Panc1 (cell line): ENCODE data around the gene KDM4E. TPM values are rescaled to one million over a fixed set of nuclear protein-coding genes. Genes with fewer than 3 reads are reported as not detected.

ENCODE experiments used
- ATAC-seq: fragments of 200-7000 bp; cut with Tn5 transposase; 2 replicates; pipeline ENCODE4 v1.9.1; 2020; ENCODE audit warnings: mild to moderate bottlenecking, moderate library complexity
- BruUV-seq: library from RNA; stranded (reverse); fragments of 400-500 nt; replicated peaks from 2 replicates; lab custom pipeline; 2021; lab: Mats Ljungman, UMichigan
- CTCF ChIA-PET: fragments of 300-600 bp; sonication (Branson Sonifier 250); formaldehyde crosslinking; loops from one replicate; lab custom pipeline; 2022; ENCODE audit warnings: antibody characterized with exemption; lab: Charles Lee
- POLR2A ChIA-PET: fragments of 300-600 bp; sonication (Branson Sonifier 250); formaldehyde crosslinking; loops from one replicate; lab custom pipeline; 2022; ENCODE audit warnings: antibody characterized with exemption; lab: Charles Lee
- DNase-seq: peaks from one replicate; pipeline ENCODE4 v3.0.0-alpha.2; 2010; ENCODE audit warnings: low read depth, low spot score
- H3K27ac ChIP-seq: 2 replicates; pipeline ENCODE4 v1.5.1; 2011; ENCODE audit warnings: mild to moderate bottlenecking, low read length, inconsistent platforms
- H3K27me3 ChIP-seq: fragments of 200-500 bp; sonication (Bioruptor generic); 2 replicates; pipeline ENCODE4 v1.6.0; 2014; ENCODE audit warnings: low read length, inconsistent platforms; ENCODE audit not compliant: control insufficient read depth, insufficient read depth
- H3K36me3 ChIP-seq: fragments of 200-500 bp; sonication (Bioruptor generic); 2 replicates; pipeline ENCODE4 v1.5.1; 2014; ENCODE audit warnings: inconsistent platforms, mild to moderate bottlenecking, low read length, moderate library complexity; ENCODE audit not compliant: control insufficient read depth, insufficient read depth
- H3K4me1 ChIP-seq: 2 replicates; pipeline ENCODE4 v1.5.1; 2011; ENCODE audit warnings: inconsistent platforms, mild to moderate bottlenecking, low read length, moderate library complexity; ENCODE audit not compliant: control insufficient read depth, insufficient read depth
- H3K4me3 ChIP-seq, 2 experiments: 2 replicates each; pipeline ENCODE4 v1.5.1; 2011 to 2012; ENCODE audit warnings: low read depth in 2 of 2, low read length in 2 of 2, mild to moderate bottlenecking in 2 of 2, inconsistent platforms in 1 of 2, moderate library complexity in 1 of 2
- H3K9me3 ChIP-seq: fragments of 200-500 bp; sonication (Bioruptor generic); 2 replicates; pipeline ENCODE4 v1.5.1; 2014; ENCODE audit warnings: low read depth, mild to moderate bottlenecking, inconsistent platforms, low read length, moderate library complexity; ENCODE audit not compliant: control insufficient read depth, insufficient read depth
- POLR2AphosphoS5 ChIP-seq: IDR thresholded peaks from 2 replicates; pipeline ENCODE4 v1.6.1; 2012; ENCODE audit warnings: mild to moderate bottlenecking, low read depth, low read length, moderate library complexity
- REST ChIP-seq, 2 experiments: IDR thresholded peaks; 2 replicates each; pipeline ENCODE4 v1.6.1; 2011 to 2012; ENCODE audit warnings: low read depth in 2 of 2, control low read depth in 1 of 2, low read length in 1 of 2, mild to moderate bottlenecking in 1 of 2, moderate library complexity in 1 of 2; ENCODE audit not compliant: insufficient read depth in 1 of 2
- SIN3A ChIP-seq: IDR thresholded peaks from 2 replicates; pipeline ENCODE4 v1.6.1; 2012; ENCODE audit warnings: low read depth, mild to moderate bottlenecking, low read length, moderate library complexity, borderline replicate concordance; ENCODE audit not compliant: insufficient read depth
- TCF7L2 ChIP-seq: IDR thresholded peaks from 2 replicates; pipeline ENCODE4 v1.6.1; 2011; ENCODE audit warnings: mild to moderate bottlenecking, low read depth, low read length, inconsistent platforms
- in situ Hi-C: cut with HindIII; loops from 2 replicates; pipeline ENCODE4 v1.10.0; 2016; ENCODE audit warnings: low sequenced_read_pairs, low pct_unique_long_range_greater_than_20kb
- intact Hi-C: fragments of 100-400 bp; cut with micrococcal nuclease; formaldehyde crosslinking; loops from one replicate; pipeline ENCODE4 v1.10.0; 2022; ENCODE audit not compliant: unreplicated experiment
- total RNA-seq: library from RNA; stranded (reverse); gene quantifications from one replicate; pipeline ENCODE4 v1.2.1, GENCODE V29; 2021; ENCODE audit not compliant: unreplicated experiment
- TF ChIP-seq, protein P1 (sequence below): fragments of 450-650 bp; IDR thresholded peaks from 2 replicates; pipeline ENCODE4 v1.5.1; 2017; ENCODE audit warnings: mild to moderate bottlenecking

The KDM4E gene
- total RNA-seq, 1 experiment from 2014 or later: not detected

GRCh38 chr11:95011376-95011775 lies 13.7 kb upstream of the KDM4E start:
- H3K27me3 ChIP-seq: peaks cover 10% of the 10 kb centered on the region; the same call in 1 of the 2 replicates
- no peaks in the 10 kb centered on the region for H3K4me1 ChIP-seq
- DNase-seq (no peak), ATAC-seq (no peak)
- TF ChIP-seq REST (IDR thresholded peaks at IDR 0.05; ENCODE audit: insufficient read depth in 1 of 2, low read depth in 2 of 2, low read length in 1 of 2): no peak
- no peak for TF ChIP-seq SIN3A
- no peak for TF ChIP-seq POLR2AphosphoS5
- TF ChIP-seq TCF7L2: no peak
- TF ChIP-seq, protein P1, sequence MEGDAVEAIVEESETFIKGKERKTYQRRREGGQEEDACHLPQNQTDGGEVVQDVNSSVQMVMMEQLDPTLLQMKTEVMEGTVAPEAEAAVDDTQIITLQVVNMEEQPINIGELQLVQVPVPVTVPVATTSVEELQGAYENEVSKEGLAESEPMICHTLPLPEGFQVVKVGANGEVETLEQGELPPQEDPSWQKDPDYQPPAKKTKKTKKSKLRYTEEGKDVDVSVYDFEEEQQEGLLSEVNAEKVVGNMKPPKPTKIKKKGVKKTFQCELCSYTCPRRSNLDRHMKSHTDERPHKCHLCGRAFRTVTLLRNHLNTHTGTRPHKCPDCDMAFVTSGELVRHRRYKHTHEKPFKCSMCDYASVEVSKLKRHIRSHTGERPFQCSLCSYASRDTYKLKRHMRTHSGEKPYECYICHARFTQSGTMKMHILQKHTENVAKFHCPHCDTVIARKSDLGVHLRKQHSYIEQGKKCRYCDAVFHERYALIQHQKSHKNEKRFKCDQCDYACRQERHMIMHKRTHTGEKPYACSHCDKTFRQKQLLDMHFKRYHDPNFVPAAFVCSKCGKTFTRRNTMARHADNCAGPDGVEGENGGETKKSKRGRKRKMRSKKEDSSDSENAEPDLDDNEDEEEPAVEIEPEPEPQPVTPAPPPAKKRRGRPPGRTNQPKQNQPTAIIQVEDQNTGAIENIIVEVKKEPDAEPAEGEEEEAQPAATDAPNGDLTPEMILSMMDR: no peak
- no TSS peak for BruUV-seq
- no peak overlapping the region for H3K4me3 ChIP-seq
- no peaks in the 10 kb centered on the region for H3K36me3 ChIP-seq
- no peak overlapping the region for H3K27ac ChIP-seq
- in situ Hi-C loops (no loop called here), intact Hi-C loops (no loop called here)
- POLR2A ChIA-PET: no interaction called here
- CTCF ChIA-PET: no interaction called here
- H3K9me3 ChIP-seq: no peaks in the 10 kb centered on the region

GRCh38 chr11:95014184-95014821 lies 10.8 kb upstream of the KDM4E start:
- intact Hi-C loops: no loop called here
- no TSS peak for BruUV-seq
- Histone ChIP-seq H3K4me3 (no peak overlapping the region), H3K27me3 (peaks cover 8% of the 10 kb centered on the region; the same call in 1 of the 2 replicates), H3K4me1 (no peaks in the 10 kb centered on the region), H3K36me3 (no peaks in the 10 kb centered on the region), H3K27ac (no peak overlapping the region), H3K9me3 (no peaks in the 10 kb centered on the region)
- DNase-seq (no peak), ATAC-seq (peak; percentile 45; the same call in 1 of the 2 replicates)
- ChIA-PET POLR2A (no interaction called here), CTCF (no interaction called here)
- TF ChIP-seq, protein P1: no peak
- TF ChIP-seq TCF7L2: no peak
- no peak for TF ChIP-seq REST (IDR thresholded peaks at IDR 0.05; ENCODE audit: insufficient read depth in 1 of 2, low read depth in 2 of 2, low read length in 1 of 2)
- no peak for TF ChIP-seq POLR2AphosphoS5
- no peak for TF ChIP-seq SIN3A
- in situ Hi-C loops: no loop called here
